Spinal cord (tissue), 10 donors: ENCODE data around the gene GEN1. TPM values are rescaled to one million over a fixed set of nuclear protein-coding genes. Genes with fewer than 3 reads are reported as not detected.

Experiments used
- DNase-seq, 6 donors: peaks; one replicate each; pipeline versions ENCODE4 v3.0.0 to v3.0.0-alpha.2; 2013 to 2015; ENCODE audit warnings: low spot score in 6 of 6, low read depth in 4 of 6
- H3K27ac ChIP-seq: one replicate; pipeline ENCODE4 v1.5.1; 2013; ENCODE audit warnings: low read depth, low read length, control low read depth
- H3K27me3 ChIP-seq: one replicate; pipeline ENCODE4 v1.6.1; 2013; ENCODE audit warnings: low read length; ENCODE audit not compliant: control insufficient read depth, insufficient read depth
- H3K36me3 ChIP-seq: one replicate; pipeline ENCODE4 v1.6.1; 2013; ENCODE audit warnings: low read length; ENCODE audit not compliant: control insufficient read depth, insufficient read depth
- H3K4me1 ChIP-seq: one replicate; pipeline ENCODE4 v1.6.1; 2013; ENCODE audit warnings: low read length; ENCODE audit not compliant: control insufficient read depth, insufficient read depth
- H3K4me3 ChIP-seq: one replicate; pipeline ENCODE4 v1.5.1; 2013; ENCODE audit warnings: low read depth, low read length, control low read depth
- H3K9me3 ChIP-seq: one replicate; pipeline ENCODE4 v1.6.1; 2013; ENCODE audit warnings: low read length; ENCODE audit not compliant: control insufficient read depth, insufficient read depth
- WGBS: methylation state at CpG from one replicate; pipeline ENCODE4 v1.1.5; 2013; ENCODE audit warnings: missing lambda C conversion rate; ENCODE audit not compliant: insufficient coverage; 5-methylcytosine and 5-hydroxymethylcytosine counted together
- polyA plus RNA-seq, 2 donors: library from polyadenylated mRNA; unstranded; fragments of 120-200 nt; gene quantifications; one replicate each; pipeline ENCODE4 v1.2.1, GENCODE V29; 2013; ENCODE audit not compliant: insufficient read length in 2 of 2
- total RNA-seq, 2 donors: library from RNA; depleted of rRNA in 1 of 2; stranded (reverse); fragments of 120-200 nt in 1 of 2; fragments of >200 nt in 1 of 2; gene quantifications; one replicate each; pipeline versions ENCODE4 v1.2.3 to v1.2.4, GENCODE V29; 2013 to 2014
- donor health status: healthy.

The GEN1 gene
- total and polyA plus RNA-seq, 4 donors: 8.4 to 15.6 (median 10.1) TPM

- H3K27me3 ChIP-seq: no peaks in the 10 kb centered on the region
- DNase-seq: no peak
- 100% methylated on average over 1 of the region's 10 CpGs for WGBS
- no peak overlapping the region for H3K27ac ChIP-seq
- no peaks in the 10 kb centered on the region for H3K4me1 ChIP-seq
- no peak overlapping the region for H3K4me3 ChIP-seq
- no peaks in the 10 kb centered on the region for H3K9me3 ChIP-seq
- H3K36me3 ChIP-seq: no peaks in the 10 kb centered on the region
Observed at GRCh38 chr2:17763641-17764333, 9.8 kb downstream of the GEN1 start.

GRCh38 chr2:17765398-17765797 lies 11.5 kb downstream of the GEN1 start:
- Histone ChIP-seq H3K9me3 (no peaks in the 10 kb centered on the region), H3K27me3 (no peaks in the 10 kb centered on the region), H3K27ac (no peak overlapping the region), H3K4me1 (no peaks in the 10 kb centered on the region), H3K36me3 (no peaks in the 10 kb centered on the region), H3K4me3 (no peak overlapping the region)
- peak in 1 of 6 donors; percentile 67 for DNase-seq
- WGBS: no CpG with 5 or more reads among the region's 2 CpGs

- Histone ChIP-seq H3K4me3 (no peak overlapping the region), H3K9me3 (no peaks in the 10 kb centered on the region), H3K4me1 (no peaks in the 10 kb centered on the region), H3K27me3 (no peaks in the 10 kb centered on the region), H3K27ac (no peak overlapping the region), H3K36me3 (no peaks in the 10 kb centered on the region)
- WGBS: 100% methylated on average over 3 of the region's 4 CpGs
- no peak for DNase-seq
Observed at GRCh38 chr2:17768894-17769293, 15.0 kb downstream of the GEN1 start.

GRCh38 chr2:17771956-17772355 lies 18.0 kb downstream of the GEN1 start:
- WGBS: no CpG with 5 or more reads among the region's 2 CpGs
- Histone ChIP-seq H3K36me3 (no peaks in the 10 kb centered on the region), H3K27ac (no peak overlapping the region)

GRCh38 chr2:17772532-17772931 lies 18.6 kb downstream of the GEN1 start:
- Histone ChIP-seq H3K9me3 (no peaks in the 10 kb centered on the region), H3K27me3 (no peaks in the 10 kb centered on the region), H3K36me3 (no peaks in the 10 kb centered on the region), H3K4me1 (no peaks in the 10 kb centered on the region), H3K27ac (no peak overlapping the region), H3K4me3 (no peak overlapping the region)
- DNase-seq: no peak
- no CpG with 5 or more reads among the region's 2 CpGs for WGBS

More at GRCh38 chr2:17771956-17772355, 18.0 kb downstream of the GEN1 start:
- no peaks in the 10 kb centered on the region for H3K9me3 ChIP-seq
- H3K4me1 ChIP-seq: no peaks in the 10 kb centered on the region
- no peak for DNase-seq
- no peak overlapping the region for H3K4me3 ChIP-seq
- no peaks in the 10 kb centered on the region for H3K27me3 ChIP-seq

GRCh38 chr2:17780546-17780945 lies 26.6 kb downstream of the GEN1 start:
- no peak for DNase-seq
- Histone ChIP-seq H3K36me3 (peaks cover 3% of the 10 kb centered on the region), H3K9me3 (no peaks in the 10 kb centered on the region), H3K4me3 (no peak overlapping the region), H3K4me1 (no peaks in the 10 kb centered on the region), H3K27ac (no peak overlapping the region), H3K27me3 (no peaks in the 10 kb centered on the region)
- 100% methylated on average over 1 of the region's 1 CpG for WGBS

- DNase-seq: no peak
- no CpG with 5 or more reads among the region's 1 CpG for WGBS
- H3K27ac ChIP-seq: no peak overlapping the region
Observed at GRCh38 chr2:17781482-17781881, 27.5 kb downstream of the GEN1 start.

GRCh38 chr2:17786727-17787126 lies 32.8 kb downstream of the GEN1 start:
- no peaks in the 10 kb centered on the region for H3K4me1 ChIP-seq
- WGBS: 81% methylated on average over 3 of the region's 3 CpGs

More at GRCh38 chr2:17781482-17781881, 27.5 kb downstream of the GEN1 start:
- Histone ChIP-seq H3K36me3 (peaks cover 3% of the 10 kb centered on the region), H3K4me1 (no peaks in the 10 kb centered on the region), H3K9me3 (no peaks in the 10 kb centered on the region), H3K4me3 (no peak overlapping the region), H3K27me3 (no peaks in the 10 kb centered on the region)

GRCh38 chr2:17788773-17789172 lies 34.8 kb downstream of the GEN1 start:
- WGBS: 83% methylated on average over 1 of the region's 4 CpGs
- Histone ChIP-seq H3K4me1 (peaks cover under 1% of the 10 kb centered on the region), H3K27ac (no peak overlapping the region), H3K9me3 (no peaks in the 10 kb centered on the region), H3K36me3 (no peaks in the 10 kb centered on the region), H3K27me3 (no peaks in the 10 kb centered on the region), H3K4me3 (no peak overlapping the region)
- DNase-seq: no peak

More at GRCh38 chr2:17786727-17787126, 32.8 kb downstream of the GEN1 start:
- DNase-seq: no peak
- Histone ChIP-seq H3K4me3 (no peak overlapping the region), H3K27me3 (no peaks in the 10 kb centered on the region), H3K9me3 (no peaks in the 10 kb centered on the region), H3K27ac (no peak overlapping the region), H3K36me3 (no peaks in the 10 kb centered on the region)

GRCh38 chr2:17790536-17790935 lies 36.6 kb downstream of the GEN1 start:
- peaks cover 2% of the 10 kb centered on the region for H3K4me1 ChIP-seq
- H3K27me3 ChIP-seq: no peaks in the 10 kb centered on the region
- 92% methylated on average over 1 of the region's 1 CpG for WGBS
- DNase-seq: no peak
- no peaks in the 10 kb centered on the region for H3K9me3 ChIP-seq
- H3K4me3 ChIP-seq: no peak overlapping the region
- H3K27ac ChIP-seq: no peak overlapping the region
- no peaks in the 10 kb centered on the region for H3K36me3 ChIP-seq
